Lung (tissue), 12 donors: ENCODE data around the gene TMEM223. TPM values are rescaled to one million over a fixed set of nuclear protein-coding genes. Genes with fewer than 3 reads are reported as not detected.

ENCODE experiments used
- ATAC-seq: fragments of 200-7000 bp; cut with Tn5 transposase; one replicate; pipeline ENCODE4 v1.9.1; 2020; ENCODE audit warnings: moderate number of reproducible peaks; ENCODE audit not compliant: insufficient read depth, low FRiP score
- DNase-seq, 3 donors: peaks; one replicate each; pipeline ENCODE4 v3.0.0-alpha.2; 2013 to 2017
- H3K27ac ChIP-seq, 2 donors: one replicate each; pipeline ENCODE4 v1.5.1; 2013; ENCODE audit warnings: mild to moderate bottlenecking in 2 of 2, moderate library complexity in 2 of 2, control low read depth in 1 of 2, inconsistent platforms in 1 of 2, low read depth in 1 of 2, low read length in 1 of 2
- H3K27me3 ChIP-seq, 3 donors: one replicate each; pipeline ENCODE4 v1.5.1; 2013; ENCODE audit warnings: low read length in 2 of 3; ENCODE audit not compliant: control insufficient read depth in 3 of 3, insufficient read depth in 3 of 3
- H3K36me3 ChIP-seq, 4 donors: one replicate each; pipeline ENCODE4 v1.5.1; 2013; ENCODE audit warnings: low read length in 4 of 4, mild to moderate bottlenecking in 1 of 4, moderate library complexity in 1 of 4; ENCODE audit not compliant: control insufficient read depth in 4 of 4, insufficient read depth in 4 of 4
- H3K4me1 ChIP-seq, 5 donors: one replicate each; pipeline ENCODE4 v1.5.1; 2013; ENCODE audit warnings: low read length in 5 of 5, mild to moderate bottlenecking in 2 of 5, moderate library complexity in 1 of 5; ENCODE audit not compliant: control insufficient read depth in 5 of 5, insufficient read depth in 5 of 5
- H3K4me3 ChIP-seq: one replicate; pipeline ENCODE4 v1.5.1; 2013; ENCODE audit warnings: mild to moderate bottlenecking, control low read depth, moderate library complexity
- H3K9ac ChIP-seq, 2 donors: one replicate each; pipeline ENCODE4 v1.5.1; 2013; ENCODE audit warnings: low read length in 2 of 2, control low read depth in 1 of 2; ENCODE audit not compliant: insufficient read depth in 1 of 2
- H3K9me3 ChIP-seq, 4 donors: one replicate each; pipeline ENCODE4 v1.5.1; 2013; ENCODE audit warnings: low read length in 3 of 4, mild to moderate bottlenecking in 1 of 4, moderate library complexity in 1 of 4; ENCODE audit not compliant: control insufficient read depth in 4 of 4, insufficient read depth in 3 of 4
- WGBS, 2 donors: extraction: QIAGEN DNeasy Blood & Tissue Kit; methylation state at CpG; one replicate each; pipeline ENCODE4 v1.1.7; 2013; 5-methylcytosine and 5-hydroxymethylcytosine counted together
- polyA plus RNA-seq, 2 donors: library from polyadenylated mRNA; stranded (reverse); fragments of 200-250 nt; gene quantifications; one replicate each; pipeline ENCODE4 v1.2.1, GENCODE V29; 2013
- total RNA-seq, 2 donors: library from RNA; depleted of rRNA in 1 of 2; stranded (reverse); fragments of >200 nt in 1 of 2; gene quantifications; one replicate each; pipeline ENCODE4 v1.2.1, GENCODE V29; 2014 to 2021
- TF ChIP-seq, protein P1 (sequence below): IDR thresholded peaks from 2 replicates; pipeline ENCODE4 v1.5.1; 2012; ENCODE audit warnings: mild to moderate bottlenecking; ENCODE audit errors: control extremely low read depth, extremely low read depth
- donor health status: control.
- donor health status: control.
- donor health status: Bipolar disorder and iron deficiency.
- donor health status: healthy.
- donor health status: DM: yes; HTN: yes; CAD: no.

TMEM223 gene
- total and polyA plus RNA-seq, 4 donors, result 9.7 to 38.6 (median 18.7) TPM

DNA sequence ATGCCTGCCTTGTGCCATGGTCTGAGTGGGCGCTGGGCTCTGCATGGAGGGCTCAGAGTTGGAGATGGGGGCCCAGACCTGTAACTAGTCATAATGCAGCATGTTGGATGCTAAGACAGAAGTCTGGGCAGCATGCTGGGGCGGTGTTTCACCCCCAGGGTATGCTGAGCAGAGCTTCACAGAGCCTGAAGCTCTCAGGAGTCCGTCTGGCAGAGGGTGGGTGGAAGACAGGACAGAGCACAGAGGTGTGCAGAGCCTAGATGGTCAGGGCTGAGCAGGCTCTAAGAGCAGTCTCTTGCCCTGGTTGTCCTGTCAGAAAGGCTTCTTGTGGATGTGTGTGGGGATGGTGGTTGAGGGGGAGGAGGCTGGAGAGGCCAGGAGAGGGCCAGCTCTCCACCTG lies 13.4 kb downstream of the TMEM223 start:
- DNase-seq (no peak), ATAC-seq (no peak)
- Histone ChIP-seq H3K27me3 (no peaks in the 10 kb centered on the region), H3K9ac (no peak overlapping the region), H3K36me3 (peaks cover 0 to 43% (median 31%) of the 10 kb centered on the region in 4 donors), H3K9me3 (peaks cover 0 to 4% (median 0%) of the 10 kb centered on the region in 4 donors), H3K27ac (no peak overlapping the region), H3K4me3 (no peak overlapping the region), H3K4me1 (no peaks in the 10 kb centered on the region)
- TF ChIP-seq, protein P1, sequence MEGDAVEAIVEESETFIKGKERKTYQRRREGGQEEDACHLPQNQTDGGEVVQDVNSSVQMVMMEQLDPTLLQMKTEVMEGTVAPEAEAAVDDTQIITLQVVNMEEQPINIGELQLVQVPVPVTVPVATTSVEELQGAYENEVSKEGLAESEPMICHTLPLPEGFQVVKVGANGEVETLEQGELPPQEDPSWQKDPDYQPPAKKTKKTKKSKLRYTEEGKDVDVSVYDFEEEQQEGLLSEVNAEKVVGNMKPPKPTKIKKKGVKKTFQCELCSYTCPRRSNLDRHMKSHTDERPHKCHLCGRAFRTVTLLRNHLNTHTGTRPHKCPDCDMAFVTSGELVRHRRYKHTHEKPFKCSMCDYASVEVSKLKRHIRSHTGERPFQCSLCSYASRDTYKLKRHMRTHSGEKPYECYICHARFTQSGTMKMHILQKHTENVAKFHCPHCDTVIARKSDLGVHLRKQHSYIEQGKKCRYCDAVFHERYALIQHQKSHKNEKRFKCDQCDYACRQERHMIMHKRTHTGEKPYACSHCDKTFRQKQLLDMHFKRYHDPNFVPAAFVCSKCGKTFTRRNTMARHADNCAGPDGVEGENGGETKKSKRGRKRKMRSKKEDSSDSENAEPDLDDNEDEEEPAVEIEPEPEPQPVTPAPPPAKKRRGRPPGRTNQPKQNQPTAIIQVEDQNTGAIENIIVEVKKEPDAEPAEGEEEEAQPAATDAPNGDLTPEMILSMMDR, result no peak
- 96 to 99% methylated on average over 3 of the region's 3 CpGs for WGBS, 2 donors

DNA sequence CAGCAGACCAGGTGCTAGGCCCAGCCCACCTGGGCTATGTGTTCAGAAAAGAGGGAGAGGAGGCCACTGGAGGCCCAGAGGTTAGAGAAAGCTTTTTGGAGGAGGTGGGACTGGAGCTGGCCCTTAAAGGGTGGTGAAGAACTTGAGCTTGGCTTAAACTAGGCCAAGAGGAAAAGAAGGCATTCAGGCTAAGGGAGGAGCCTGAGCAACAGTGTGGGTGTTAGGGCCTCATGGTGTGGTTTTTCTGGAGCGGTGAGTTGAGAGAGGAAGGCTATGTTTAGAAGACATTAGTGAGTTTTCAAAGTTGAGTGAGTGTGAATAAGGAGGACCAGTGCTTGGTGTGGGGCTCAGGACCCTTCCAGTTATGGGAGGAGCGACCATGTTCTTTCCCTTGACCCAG lies 14.4 kb downstream of the TMEM223 start:
- Histone ChIP-seq H3K9me3 (peaks cover 0 to 2% (median 0%) of the 10 kb centered on the region in 4 donors), H3K4me1 (no peaks in the 10 kb centered on the region), H3K27me3 (no peaks in the 10 kb centered on the region), H3K27ac (no peak overlapping the region), H3K4me3 (no peak overlapping the region), H3K36me3 (peaks cover 0 to 38% (median 26%) of the 10 kb centered on the region in 4 donors), H3K9ac (no peak overlapping the region)
- 87 to 93% methylated on average over 2 of the region's 2 CpGs for WGBS, 2 donors
- TF ChIP-seq, protein P1, result no peak
- DNase-seq, result no peak
- no peak for ATAC-seq

DNA sequence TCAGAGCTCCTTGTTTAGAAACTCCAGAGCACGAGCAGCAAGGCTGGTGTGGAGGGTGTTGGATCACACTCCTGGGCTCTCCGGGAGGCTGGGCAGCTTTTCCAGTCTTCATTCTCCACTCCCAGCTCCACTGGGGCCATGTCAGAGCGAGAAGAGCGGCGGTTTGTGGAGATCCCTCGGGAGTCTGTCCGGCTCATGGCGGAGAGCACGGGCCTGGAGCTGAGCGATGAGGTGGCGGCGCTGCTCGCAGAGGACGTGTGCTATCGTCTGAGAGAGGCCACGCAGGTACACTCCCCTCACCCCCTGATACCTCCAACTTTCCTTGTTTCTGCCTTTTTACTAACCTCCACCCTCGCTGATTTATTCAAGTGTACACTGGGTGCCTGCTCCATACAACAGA lies 16.2 kb downstream of the TMEM223 start:
- H3K4me1 ChIP-seq, result peaks cover 0 to 8% (median 2%) of the 10 kb centered on the region in 5 donors
- DNase-seq, result no peak
- peaks cover 0 to 2% (median 0%) of the 10 kb centered on the region in 4 donors for H3K9me3 ChIP-seq
- H3K9ac ChIP-seq, result no peak overlapping the region
- TF ChIP-seq, protein P1, result no peak
- H3K27me3 ChIP-seq, result no peaks in the 10 kb centered on the region
- no peak overlapping the region for H3K4me3 ChIP-seq
- peaks cover 0 to 31% (median 21%) of the 10 kb centered on the region in 4 donors for H3K36me3 ChIP-seq
- no peak overlapping the region for H3K27ac ChIP-seq
- 94 to 96% methylated on average over 17 of the region's 17 CpGs for WGBS, 2 donors
- no peak for ATAC-seq

DNA sequence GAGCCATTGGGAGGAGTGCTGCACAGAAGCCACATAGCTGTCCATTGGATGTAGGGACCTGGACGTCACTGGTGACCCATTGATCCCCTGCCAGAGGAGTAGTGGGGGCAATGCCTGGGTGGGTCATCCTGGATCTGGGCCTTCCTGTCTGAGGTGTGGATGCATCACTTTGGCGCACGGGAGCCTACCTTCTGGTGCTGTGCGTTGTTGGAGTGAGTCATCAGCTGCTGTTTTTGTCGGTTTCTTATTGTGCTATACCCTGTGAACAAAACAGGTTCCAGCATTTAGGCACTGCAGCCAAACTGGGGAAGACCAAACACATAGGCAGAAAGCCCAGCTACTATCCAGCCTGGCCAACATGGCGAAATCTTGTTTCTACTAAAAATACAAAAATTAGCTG lies 17.4 kb downstream of the TMEM223 start:
- H3K9ac ChIP-seq, result no peak overlapping the region
- H3K27me3 ChIP-seq, result no peaks in the 10 kb centered on the region
- H3K4me3 ChIP-seq, result no peak overlapping the region
- peaks cover 0 to 31% (median 21%) of the 10 kb centered on the region in 4 donors for H3K36me3 ChIP-seq
- TF ChIP-seq, protein P1, result no peak
- H3K4me1 ChIP-seq, result peaks cover 0 to 14% (median 3%) of the 10 kb centered on the region in 5 donors
- peaks cover 0 to 2% (median 0%) of the 10 kb centered on the region in 4 donors for H3K9me3 ChIP-seq
- no peak for DNase-seq
- no peak for ATAC-seq
- 92 to 98% methylated on average over 6 of the region's 6 CpGs for WGBS, 2 donors
- no peak overlapping the region for H3K27ac ChIP-seq
